Measurements from ENCODE around the gene CUX1. TPM values are rescaled to one million over a fixed set of nuclear protein-coding genes. Genes with fewer than 3 reads are reported as not detected.

The CUX1 gene
- total RNA-seq, 1 donor from 2014 or later, result 118 TPM

DNA sequence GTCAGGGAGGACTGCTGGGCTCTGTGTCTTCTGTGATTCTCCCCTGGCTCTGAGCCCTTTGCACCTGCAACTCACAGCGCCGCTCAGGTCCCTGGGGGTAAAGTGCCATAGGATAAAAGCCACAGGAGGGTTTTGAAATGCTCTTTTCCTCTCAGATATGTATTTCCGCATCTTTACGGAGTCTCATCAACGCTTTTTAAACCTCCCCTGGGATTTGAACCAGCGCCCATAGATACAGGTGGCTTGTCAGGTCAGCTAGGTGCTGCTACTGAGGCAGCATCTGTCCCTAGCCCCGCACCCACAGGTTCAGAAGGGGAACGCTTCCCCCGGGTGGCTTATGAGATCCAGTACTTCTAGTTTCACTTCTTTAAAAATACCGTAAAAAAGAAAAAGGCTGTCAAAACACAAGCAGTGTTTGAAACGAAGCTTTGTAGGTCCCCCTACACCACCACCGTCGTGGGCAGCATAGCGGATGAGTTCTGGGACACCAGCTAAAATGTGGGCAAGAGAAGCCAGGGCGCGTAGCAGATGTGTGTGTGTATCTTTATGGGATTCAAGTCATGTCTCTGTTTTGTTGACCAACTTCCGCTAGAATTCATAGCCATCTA lies 173.5 kb downstream of the CUX1 start:
- TF ChIP-seq, protein P1, sequence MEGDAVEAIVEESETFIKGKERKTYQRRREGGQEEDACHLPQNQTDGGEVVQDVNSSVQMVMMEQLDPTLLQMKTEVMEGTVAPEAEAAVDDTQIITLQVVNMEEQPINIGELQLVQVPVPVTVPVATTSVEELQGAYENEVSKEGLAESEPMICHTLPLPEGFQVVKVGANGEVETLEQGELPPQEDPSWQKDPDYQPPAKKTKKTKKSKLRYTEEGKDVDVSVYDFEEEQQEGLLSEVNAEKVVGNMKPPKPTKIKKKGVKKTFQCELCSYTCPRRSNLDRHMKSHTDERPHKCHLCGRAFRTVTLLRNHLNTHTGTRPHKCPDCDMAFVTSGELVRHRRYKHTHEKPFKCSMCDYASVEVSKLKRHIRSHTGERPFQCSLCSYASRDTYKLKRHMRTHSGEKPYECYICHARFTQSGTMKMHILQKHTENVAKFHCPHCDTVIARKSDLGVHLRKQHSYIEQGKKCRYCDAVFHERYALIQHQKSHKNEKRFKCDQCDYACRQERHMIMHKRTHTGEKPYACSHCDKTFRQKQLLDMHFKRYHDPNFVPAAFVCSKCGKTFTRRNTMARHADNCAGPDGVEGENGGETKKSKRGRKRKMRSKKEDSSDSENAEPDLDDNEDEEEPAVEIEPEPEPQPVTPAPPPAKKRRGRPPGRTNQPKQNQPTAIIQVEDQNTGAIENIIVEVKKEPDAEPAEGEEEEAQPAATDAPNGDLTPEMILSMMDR (IDR thresholded peaks at IDR 0.05), result no peak
- peaks cover 21% of the 10 kb centered on the region for H3K4me1 Mint-ChIP-seq (ENCODE audit: low read depth)
- no peak for DNase-seq (ENCODE audit: low spot score)
- peaks cover 4% of the 10 kb centered on the region for H3K36me3 Mint-ChIP-seq (ENCODE audit: low read depth)
- no peak overlapping the region for H3K27ac Mint-ChIP-seq (ENCODE audit: unreplicated experiment)
- H3K4me3 Mint-ChIP-seq (ENCODE audit: unreplicated experiment), result no peak overlapping the region
- H3K27me3 Mint-ChIP-seq (ENCODE audit: low read depth), result no peaks in the 10 kb centered on the region
- no peaks in the 10 kb centered on the region for H3K9me3 Mint-ChIP-seq (ENCODE audit: low read depth)

GRCh38 chr7:101991860-101992259 lies 174.4 kb downstream of the CUX1 start:
- Mint-ChIP-seq H3K27ac (ENCODE audit: unreplicated experiment) (no peak overlapping the region), H3K4me1 (ENCODE audit: low read depth) (peaks cover 11% of the 10 kb centered on the region)

GRCh38 chr7:101993311-101993710 lies 175.9 kb downstream of the CUX1 start:
- TF ChIP-seq, protein P1 (IDR thresholded peaks at IDR 0.05), result no peak
- DNase-seq (ENCODE audit: low spot score), result no peak
- peaks cover 5% of the 10 kb centered on the region for H3K36me3 Mint-ChIP-seq (ENCODE audit: low read depth)
- H3K4me1 Mint-ChIP-seq (ENCODE audit: low read depth), result peaks cover 5% of the 10 kb centered on the region
- no peaks in the 10 kb centered on the region for H3K9me3 Mint-ChIP-seq (ENCODE audit: low read depth)
- no peaks in the 10 kb centered on the region for H3K27me3 Mint-ChIP-seq (ENCODE audit: low read depth)
- no peak overlapping the region for H3K27ac Mint-ChIP-seq (ENCODE audit: unreplicated experiment)
- no peak overlapping the region for H3K4me3 Mint-ChIP-seq (ENCODE audit: unreplicated experiment)

More at GRCh38 chr7:101991860-101992259, 174.4 kb downstream of the CUX1 start:
- Mint-ChIP-seq H3K27me3 (ENCODE audit: low read depth) (no peaks in the 10 kb centered on the region), H3K36me3 (ENCODE audit: low read depth) (peaks cover 4% of the 10 kb centered on the region), H3K4me3 (ENCODE audit: unreplicated experiment) (no peak overlapping the region), H3K9me3 (ENCODE audit: low read depth) (no peaks in the 10 kb centered on the region)
- TF ChIP-seq, protein P1 (IDR thresholded peaks at IDR 0.05), result no peak
- no peak for DNase-seq (ENCODE audit: low spot score)

- Mint-ChIP-seq H3K27ac (ENCODE audit: unreplicated experiment) (no peak overlapping the region), H3K4me1 (ENCODE audit: low read depth) (peaks cover 10% of the 10 kb centered on the region), H3K36me3 (ENCODE audit: low read depth) (peaks cover 2% of the 10 kb centered on the region), H3K27me3 (ENCODE audit: low read depth) (no peaks in the 10 kb centered on the region), H3K9me3 (ENCODE audit: low read depth) (no peaks in the 10 kb centered on the region), H3K4me3 (ENCODE audit: unreplicated experiment) (no peak overlapping the region)
- TF ChIP-seq, protein P1 (IDR thresholded peaks at IDR 0.05), result no peak
- no peak for DNase-seq (ENCODE audit: low spot score)
These were observed 177.7 kb downstream of the CUX1 start for GRCh38 chr7:101995121-101995520.

GRCh38 chr7:101996131-101996691 lies 178.8 kb downstream of the CUX1 start:
- peaks cover 2% of the 10 kb centered on the region for H3K36me3 Mint-ChIP-seq (ENCODE audit: low read depth)
- H3K4me3 Mint-ChIP-seq (ENCODE audit: unreplicated experiment), result no peak overlapping the region
- DNase-seq (ENCODE audit: low spot score), result no peak
- H3K9me3 Mint-ChIP-seq (ENCODE audit: low read depth), result no peaks in the 10 kb centered on the region
- TF ChIP-seq, protein P1 (IDR thresholded peaks at IDR 0.05), result no peak
- no peak overlapping the region for H3K27ac Mint-ChIP-seq (ENCODE audit: unreplicated experiment)
- H3K27me3 Mint-ChIP-seq (ENCODE audit: low read depth), result no peaks in the 10 kb centered on the region
- peaks cover 10% of the 10 kb centered on the region for H3K4me1 Mint-ChIP-seq (ENCODE audit: low read depth)
